B cell (primary cell): Measurements from ENCODE around the gene CALY. TPM values are rescaled to one million over a fixed set of nuclear protein-coding genes. Genes with fewer than 3 reads are reported as not detected.

Experiments
- ATAC-seq: fragments of 200-7000 bp; cut with Tn5 transposase; one replicate; pipeline ENCODE4 v1.10.0; 2021; ENCODE audit warnings: low read depth, mild to moderate bottlenecking, moderate number of reproducible peaks, moderate library complexity
- CTCF ChIA-PET: fragments of 350-600 bp; sonication (Branson Sonifier 250); formaldehyde crosslinking; loops from one replicate; lab custom pipeline; 2021; ENCODE audit warnings: antibody characterized with exemption, inconsistent platforms; lab: Charles Lee
- POLR2A ChIA-PET: fragments of 350-600 bp; sonication (Branson Sonifier 250); formaldehyde crosslinking; loops from one replicate; lab custom pipeline; 2021; ENCODE audit warnings: antibody characterized with exemption; lab: Charles Lee
- DNase-seq: peaks from one replicate; pipeline ENCODE4 v3.0.0; 2013
- H2AFZ ChIP-seq: 2 replicates; pipeline ENCODE4 v1.6.1; 2012; ENCODE audit warnings: mild to moderate bottlenecking, low read depth, low read length; ENCODE audit not compliant: insufficient read depth, poor library complexity, severe bottlenecking
- H3K27ac ChIP-seq, 2 donors: 1 replicate in 1 of 2; 2 replicates in 1 of 2; pipeline ENCODE4 v1.5.1; 2012 to 2013; ENCODE audit warnings: low read length in 2 of 2, mild to moderate bottlenecking in 2 of 2, moderate library complexity in 1 of 2
- H3K27me3 ChIP-seq, 4 experiments: fragments of 200-600 bp in 1 of 4; sonication (generic) in 1 of 4; replicated peaks in 1 of 4; 1 replicate in 2 of 4; 2 replicates in 2 of 4; pipeline versions ENCODE4 v1.6.1 to v1.7.0; 2013 to 2016; ENCODE audit warnings: low read length in 3 of 4, mild to moderate bottlenecking in 2 of 4, mixed read lengths in 1 of 4, moderate library complexity in 1 of 4; ENCODE audit not compliant: insufficient read depth in 4 of 4, control insufficient read depth in 3 of 4; ENCODE audit errors: control extremely low read depth in 1 of 4
- H3K36me3 ChIP-seq, 2 experiments: replicated peaks in 1 of 2; 1 replicate in 1 of 2; 2 replicates in 1 of 2; pipeline versions ENCODE4 v1.6.1 to v1.7.1; 2013; ENCODE audit warnings: low read length in 1 of 2; ENCODE audit not compliant: insufficient read depth in 2 of 2, control insufficient read depth in 1 of 2; ENCODE audit errors: control extremely low read depth in 1 of 2, extremely low read depth in 1 of 2
- H3K4me1 ChIP-seq, 2 donors: fragments of 200-600 bp in 1 of 2; sonication (generic) in 1 of 2; 1 replicate in 1 of 2; 2 replicates in 1 of 2; pipeline versions ENCODE4 v1.5.1 to v1.6.1; 2013 to 2017; ENCODE audit warnings: low read length in 2 of 2; ENCODE audit not compliant: control insufficient read depth in 2 of 2, insufficient read depth in 2 of 2
- H3K4me2 ChIP-seq: replicated peaks from 2 replicates; pipeline ENCODE3; 2012; ENCODE audit warnings: mild to moderate bottlenecking, low read depth, low read length; ENCODE audit not compliant: poor library complexity, severe bottlenecking
- H3K4me3 ChIP-seq, 5 experiments: fragments of 200-600 bp in 1 of 5; sonication (generic) in 1 of 5; 1 replicate in 3 of 5; 2 replicates in 2 of 5; pipeline versions ENCODE4 v1.5.1 to v1.7.0; 2011 to 2016; ENCODE audit warnings: low read length in 4 of 5, mild to moderate bottlenecking in 4 of 5, low read depth in 2 of 5, control low read depth in 1 of 5, moderate library complexity in 1 of 5; ENCODE audit not compliant: insufficient read depth in 1 of 5; ENCODE audit errors: control extremely low read depth in 1 of 5, extremely low read depth in 1 of 5
- H3K79me2 ChIP-seq: fragments of 200-600 bp; sonication (generic); one replicate; pipeline ENCODE4 v1.6.0; 2016; ENCODE audit warnings: low read length; ENCODE audit not compliant: control insufficient read depth, insufficient read depth
- H3K9ac ChIP-seq: fragments of 200-600 bp; sonication (generic); 2 replicates; pipeline ENCODE4 v1.6.1; 2017; ENCODE audit warnings: mild to moderate bottlenecking, low read length, moderate library complexity
- H3K9me3 ChIP-seq, 3 donors: one replicate each; pipeline versions ENCODE4 v1.6.1 to v1.7.1; 2013; ENCODE audit warnings: low read length in 2 of 3; ENCODE audit not compliant: control insufficient read depth in 2 of 3, insufficient read depth in 1 of 3; ENCODE audit errors: control extremely low read depth in 1 of 3
- H4K20me1 ChIP-seq: 2 replicates; pipeline ENCODE4 v1.6.0; 2012; ENCODE audit warnings: mild to moderate bottlenecking, low read length; ENCODE audit not compliant: insufficient read depth, control insufficient read depth, poor library complexity, severe bottlenecking
- H3K27ac Mint-ChIP-seq: one replicate; pipeline ENCODE4 v1.8.0; 2021; ENCODE audit warnings: mixed read lengths
- H3K27me3 Mint-ChIP-seq: one replicate; pipeline ENCODE4 v1.8.0; 2021; ENCODE audit warnings: mixed read lengths
- H3K4me1 Mint-ChIP-seq: one replicate; pipeline ENCODE4 v1.8.0; 2021; ENCODE audit warnings: mixed read lengths
- H3K4me3 Mint-ChIP-seq: one replicate; pipeline ENCODE4 v1.8.0; 2021; ENCODE audit warnings: mixed read lengths
- H3K9me3 Mint-ChIP-seq: one replicate; pipeline ENCODE4 v1.8.0; 2022; ENCODE audit warnings: mixed read lengths; ENCODE audit not compliant: insufficient read depth
- CTCF ChIP-seq: fragments of 200-600 bp; IDR thresholded peaks from one replicate; pipeline ENCODE4 v1.8.0; 2022; ENCODE audit warnings: antibody characterized with exemption, mild to moderate bottlenecking
- EZH2 ChIP-seq: IDR thresholded peaks from 2 replicates; pipeline ENCODE4 v1.6.1; 2012; ENCODE audit warnings: borderline replicate concordance, low read depth, mild to moderate bottlenecking, moderate library complexity, low read length; ENCODE audit not compliant: insufficient read depth, poor library complexity, severe bottlenecking
- WGBS: methylation state at CpG from one replicate; pipeline ENCODE4 v1.1.5; 2013; ENCODE audit warnings: missing lambda C conversion rate; ENCODE audit not compliant: insufficient coverage; 5-methylcytosine and 5-hydroxymethylcytosine counted together
- intact Hi-C: fragments of 100-400 bp; cut with micrococcal nuclease; formaldehyde crosslinking; loops from one replicate; pipeline ENCODE4 v1.10.0; 2022
- polyA plus RNA-seq: library from polyadenylated mRNA; depleted of rRNA; stranded (reverse); fragments of >200 nt; gene quantifications from 2 replicates; pipeline ENCODE4 v1.2.3, GENCODE V29; 2012
- total RNA-seq, 2 donors: library from RNA; stranded (reverse); fragments of 120-200 nt in 1 of 2; gene quantifications; 1 replicate in 1 of 2; 2 replicates in 1 of 2; pipeline versions ENCODE4 v1.2.3 to v1.2.4, GENCODE V29; 2013 to 2022

CALY gene
- total and polyA plus RNA-seq, 2 donors (not counting 1 experiment from before 2014, with no cell fraction given): 0.21 TPM; not detected in 1

DNA sequence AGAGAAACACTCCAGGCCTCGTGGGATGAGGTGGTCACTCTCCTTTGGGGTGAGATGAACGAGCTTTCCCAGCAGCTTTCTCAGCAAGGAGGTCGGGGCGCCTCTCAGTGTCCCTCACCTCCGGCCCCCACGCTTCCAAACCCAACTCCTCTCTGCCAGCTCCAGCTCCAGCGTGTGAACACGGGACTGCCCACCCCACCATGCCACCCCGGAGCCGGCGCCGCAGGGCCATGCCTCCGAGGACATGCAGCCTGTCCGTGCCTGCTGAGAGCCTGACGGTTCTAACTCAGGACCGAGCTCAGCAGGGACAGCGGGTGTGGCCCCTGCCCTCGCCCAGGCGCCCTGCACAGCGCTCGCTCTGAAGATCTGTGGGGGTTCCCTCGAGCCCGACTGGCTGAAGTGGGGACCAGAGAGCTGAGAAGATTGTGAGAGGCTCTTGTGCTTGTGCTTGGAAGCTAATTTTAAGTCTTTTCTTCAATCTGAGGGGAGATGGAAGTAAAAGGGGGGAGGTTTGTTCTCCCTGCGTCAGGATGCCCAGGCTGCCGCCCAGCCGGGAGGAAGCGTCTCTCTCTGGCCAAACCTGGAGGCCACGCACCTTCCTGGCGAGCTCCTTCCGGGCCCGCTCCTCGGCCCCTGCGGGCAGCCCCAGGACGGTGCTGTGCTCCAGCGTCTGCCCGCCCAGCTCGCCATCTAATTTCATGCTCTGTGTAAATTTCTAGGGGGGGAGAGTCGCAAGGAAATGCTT, 54.9 kb downstream of the CALY start:
- H3K79me2 ChIP-seq: no peaks in the 10 kb centered on the region
- TF ChIP-seq EZH2 (no peak), CTCF (no peak)
- WGBS: 93% methylated on average over 24 of the region's 38 CpGs
- H3K9me3 Mint-ChIP-seq: no peaks in the 10 kb centered on the region
- H3K27ac Mint-ChIP-seq: no peak overlapping the region
- no peaks in the 10 kb centered on the region for H3K27me3 Mint-ChIP-seq
- POLR2A ChIA-PET: interaction anchor here (1.1 kb wide), 1 partner anchor 21 kb away, joined by 3 read pairs; no protein-coding TSS in a partner anchor
- no peak for ATAC-seq
- no peaks in the 10 kb centered on the region for H3K9me3 ChIP-seq
- CTCF ChIA-PET: interaction anchor here (1.1 kb wide), 1 partner anchor 26 kb away, joined by 5 read pairs; no protein-coding TSS in a partner anchor
- no peak overlapping the region for H3K9ac ChIP-seq
- H3K4me3 Mint-ChIP-seq: no peak overlapping the region
- DNase-seq: no peak
- H3K27ac ChIP-seq: no peak overlapping the region
- intact Hi-C loops: no loop called here
- H3K27me3 ChIP-seq: no peaks in the 10 kb centered on the region
- no peak overlapping the region for H3K4me3 ChIP-seq
- H3K4me1 Mint-ChIP-seq: peaks cover 26% of the 10 kb centered on the region
- peaks cover 32 to 38% of the 10 kb centered on the region in 2 donors for H3K4me1 ChIP-seq
- H2AFZ ChIP-seq: no peak overlapping the region
- H3K36me3 ChIP-seq: peaks cover 0 to 53% of the 10 kb centered on the region in 2 experiments
- peaks cover 7% of the 10 kb centered on the region for H4K20me1 ChIP-seq
- no peak overlapping the region for H3K4me2 ChIP-seq

GRCh38 chr10:133281084-133281483, 55.6 kb downstream of the CALY start:
- intact Hi-C loops: no loop called here
- TF ChIP-seq EZH2: no peak
- no peak for TF ChIP-seq CTCF
- Histone ChIP-seq H3K27ac (no peak overlapping the region), H3K4me2 (no peak overlapping the region), H3K4me1 (peaks cover 33 to 42% of the 10 kb centered on the region in 2 donors), H3K27me3 (no peaks in the 10 kb centered on the region), H3K9me3 (no peaks in the 10 kb centered on the region), H3K36me3 (peaks cover 0 to 46% of the 10 kb centered on the region in 2 experiments), H2AFZ (no peak overlapping the region), H3K4me3 (no peak overlapping the region), H3K9ac (no peak overlapping the region), H4K20me1 (peaks cover 7% of the 10 kb centered on the region), H3K79me2 (peaks cover 3% of the 10 kb centered on the region)
- H3K4me3 Mint-ChIP-seq: no peak overlapping the region
- POLR2A ChIA-PET: interaction anchor here (0.6 to 1.1 kb wide), 2 partner anchors 17 to 20 kb away, joined by 3 read pairs; no protein-coding TSS in a partner anchor
- no peak overlapping the region for H3K27ac Mint-ChIP-seq
- H3K27me3 Mint-ChIP-seq: no peaks in the 10 kb centered on the region
- H3K4me1 Mint-ChIP-seq: peaks cover 29% of the 10 kb centered on the region
- no peak for ATAC-seq
- CTCF ChIA-PET: interaction anchor here (1.1 to 3.7 kb wide), 3 partner anchors 26 to 48 kb away, joined by 5 to 21 read pairs (median 7); no protein-coding TSS in a partner anchor
- H3K9me3 Mint-ChIP-seq: no peaks in the 10 kb centered on the region
- 98% methylated on average over 12 of the region's 15 CpGs for WGBS
- no peak for DNase-seq
